NCI-H1105 treated with DMSO at 0.1 percent for 48 hours (cell line): ENCODE measurements around the gene BBS9.
"Not testable (repeated sequence)": the region's sequence is repeated elsewhere in the genome, so short reads cannot be mapped to it uniquely, and the experiment has no call there.

Source experiments
- DNase-seq: peaks from one replicate; lab custom pipeline; 2025; lab: John Stamatoyannopoulos, UW

Gene BBS9

GRCh38 chr7:33276729-33277128, 147.4 kb downstream of the BBS9 start:
- DNase-seq = no peak

- DNase-seq = no peak
These were observed 148.7 kb downstream of the BBS9 start for GRCh38 chr7:33278095-33278494.

- DNase-seq = no peak
These were observed 157.1 kb downstream of the BBS9 start for GRCh38 chr7:33286501-33286900.

- DNase-seq = peak; percentile 6
These were observed 158.4 kb downstream of the BBS9 start for GRCh38 chr7:33287738-33288137.

GRCh38 chr7:33298848-33299247, 169.5 kb downstream of the BBS9 start:
- DNase-seq = no peak

GRCh38 chr7:33299425-33299824, 170.1 kb downstream of the BBS9 start:
- no peak for DNase-seq

- no peak for DNase-seq
These were observed 170.8 kb downstream of the BBS9 start for GRCh38 chr7:33300131-33300530.

- no peak for DNase-seq
These were observed 171.4 kb downstream of the BBS9 start for GRCh38 chr7:33300742-33301141.

GRCh38 chr7:33303978-33304557, 174.7 kb downstream of the BBS9 start:
- not testable (repeated sequence) for DNase-seq

GRCh38 chr7:33307205-33307604, 177.8 kb downstream of the BBS9 start:
- no peak for DNase-seq

- no peak for DNase-seq
These were observed 181.2 kb downstream of the BBS9 start for GRCh38 chr7:33310546-33310945.

GRCh38 chr7:33325754-33326484, 196.6 kb downstream of the BBS9 start:
- DNase-seq = no peak

GRCh38 chr7:33326485-33326848, 197.1 kb downstream of the BBS9 start:
- no peak for DNase-seq

- no peak for DNase-seq
These were observed 198.1 kb downstream of the BBS9 start for GRCh38 chr7:33327427-33327826.

GRCh38 chr7:33334349-33334748, 205.0 kb downstream of the BBS9 start:
- DNase-seq = peak; percentile 65

- DNase-seq = no peak
These were observed 207.5 kb downstream of the BBS9 start for GRCh38 chr7:33336820-33337219.

- no peak for DNase-seq
These were observed 209.9 kb downstream of the BBS9 start for GRCh38 chr7:33339074-33339790.

- DNase-seq = no peak
These were observed 216.7 kb downstream of the BBS9 start for GRCh38 chr7:33346055-33346454.

GRCh38 chr7:33350577-33350976, 221.2 kb downstream of the BBS9 start:
- no peak for DNase-seq

GRCh38 chr7:33351709-33352108, 222.3 kb downstream of the BBS9 start:
- DNase-seq = no peak

- DNase-seq = no peak
These were observed 224.8 kb downstream of the BBS9 start for GRCh38 chr7:33354201-33354600.

GRCh38 chr7:33355386-33355785, 226.0 kb downstream of the BBS9 start:
- DNase-seq = no peak

GRCh38 chr7:33356336-33356735, 227.0 kb downstream of the BBS9 start:
- DNase-seq = no peak
